ENCODE data around the gene EIF4ENIF1. TPM values are rescaled to one million over a fixed set of nuclear protein-coding genes. Genes with fewer than 3 reads are reported as not detected.
"Not testable (repeated sequence)": the region's sequence is repeated elsewhere in the genome, so short reads cannot be mapped to it uniquely, and the experiment has no call there.

The EIF4ENIF1 gene
- total RNA-seq, 3 donors from 2014 or later = 25.0 to 42.0 (median 33.9) TPM

- DNase-seq (peak; percentile 36 to 68 (median 63)), ATAC-seq (peak; percentile 37)
- no peaks in the 10 kb centered on the region for H3K36me3 ChIP-seq (ENCODE audit: low read depth)
- H3K9me3 ChIP-seq = no peaks in the 10 kb centered on the region
- TF ChIP-seq, protein P1, sequence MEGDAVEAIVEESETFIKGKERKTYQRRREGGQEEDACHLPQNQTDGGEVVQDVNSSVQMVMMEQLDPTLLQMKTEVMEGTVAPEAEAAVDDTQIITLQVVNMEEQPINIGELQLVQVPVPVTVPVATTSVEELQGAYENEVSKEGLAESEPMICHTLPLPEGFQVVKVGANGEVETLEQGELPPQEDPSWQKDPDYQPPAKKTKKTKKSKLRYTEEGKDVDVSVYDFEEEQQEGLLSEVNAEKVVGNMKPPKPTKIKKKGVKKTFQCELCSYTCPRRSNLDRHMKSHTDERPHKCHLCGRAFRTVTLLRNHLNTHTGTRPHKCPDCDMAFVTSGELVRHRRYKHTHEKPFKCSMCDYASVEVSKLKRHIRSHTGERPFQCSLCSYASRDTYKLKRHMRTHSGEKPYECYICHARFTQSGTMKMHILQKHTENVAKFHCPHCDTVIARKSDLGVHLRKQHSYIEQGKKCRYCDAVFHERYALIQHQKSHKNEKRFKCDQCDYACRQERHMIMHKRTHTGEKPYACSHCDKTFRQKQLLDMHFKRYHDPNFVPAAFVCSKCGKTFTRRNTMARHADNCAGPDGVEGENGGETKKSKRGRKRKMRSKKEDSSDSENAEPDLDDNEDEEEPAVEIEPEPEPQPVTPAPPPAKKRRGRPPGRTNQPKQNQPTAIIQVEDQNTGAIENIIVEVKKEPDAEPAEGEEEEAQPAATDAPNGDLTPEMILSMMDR (IDR thresholded peaks at IDR 0.05) = no peak
- peaks cover 16% of the 10 kb centered on the region for H3K4me1 ChIP-seq (ENCODE audit: low read depth)
- intact Hi-C loops (cut with DNase I, micrococcal nuclease) = no loop called here
- peak overlapping the region; percentile 70 for H3K4me3 ChIP-seq
These were observed 539 bp downstream of the EIF4ENIF1 start for GRCh38 chr22:31488988-31489617.

- TF ChIP-seq, protein P1 (IDR thresholded peaks at IDR 0.05) = no peak
- H3K4me1 ChIP-seq (ENCODE audit: low read depth) = peaks cover 20% of the 10 kb centered on the region
- H3K36me3 ChIP-seq (ENCODE audit: low read depth) = no peaks in the 10 kb centered on the region
- no peak overlapping the region for H3K4me3 ChIP-seq
- no peak for DNase-seq
- intact Hi-C loops (cut with DNase I, micrococcal nuclease) = no loop called here
- no peaks in the 10 kb centered on the region for H3K9me3 ChIP-seq
- no peak for ATAC-seq
These were observed 1.2 kb downstream of the EIF4ENIF1 start for GRCh38 chr22:31488346-31488883.

GRCh38 chr22:31486951-31487350 lies 2.7 kb downstream of the EIF4ENIF1 start:
- intact Hi-C loops (cut with DNase I, micrococcal nuclease) = no loop called here
- Histone ChIP-seq H3K36me3 (ENCODE audit: low read depth) (no peaks in the 10 kb centered on the region), H3K4me1 (ENCODE audit: low read depth) (peaks cover 20% of the 10 kb centered on the region), H3K9me3 (no peaks in the 10 kb centered on the region), H3K4me3 (no peak overlapping the region)
- no peak for ATAC-seq
- TF ChIP-seq, protein P1 (IDR thresholded peaks at IDR 0.05) = no peak
- no peak for DNase-seq

GRCh38 chr22:31486369-31486768 lies 3.3 kb downstream of the EIF4ENIF1 start:
- H3K9me3 ChIP-seq; H3K4me3 ChIP-seq; ATAC-seq; intact Hi-C loops (cut with DNase I, micrococcal nuclease); H3K36me3 ChIP-seq (ENCODE audit: low read depth); DNase-seq: not testable (repeated sequence)
- H3K4me1 ChIP-seq (ENCODE audit: low read depth) = peaks cover 20% of the 10 kb centered on the region

- not testable (repeated sequence) for DNase-seq
These were observed 7.2 kb downstream of the EIF4ENIF1 start for GRCh38 chr22:31482470-31482869.

GRCh38 chr22:31481129-31481528 lies 8.5 kb downstream of the EIF4ENIF1 start:
- Histone ChIP-seq H3K36me3 (ENCODE audit: low read depth) (no peaks in the 10 kb centered on the region), H3K4me1 (ENCODE audit: low read depth) (peaks cover 6% of the 10 kb centered on the region), H3K9me3 (no peaks in the 10 kb centered on the region), H3K4me3 (no peak overlapping the region)
- DNase-seq = no peak
- ATAC-seq = no peak
- intact Hi-C loops (cut with DNase I, micrococcal nuclease) = no loop called here
- TF ChIP-seq, protein P1 (IDR thresholded peaks at IDR 0.05) = no peak

More at GRCh38 chr22:31482470-31482869, 7.2 kb downstream of the EIF4ENIF1 start:
- H3K9me3 ChIP-seq; H3K4me3 ChIP-seq; intact Hi-C loops (cut with DNase I, micrococcal nuclease); H3K4me1 ChIP-seq (ENCODE audit: low read depth); ATAC-seq; H3K36me3 ChIP-seq (ENCODE audit: low read depth): not testable (repeated sequence)
